Activated CD4-positive, alpha-beta T cell treated with anti-CD3 and anti-CD28 coated beads for 4 hours (primary cell): ENCODE measurements around the gene ZNF692.
"Not testable (repeated sequence)": the region's sequence is repeated elsewhere in the genome, so short reads cannot be mapped to it uniquely, and the experiment has no call there.

Experiments
- DNase-seq, 2 donors: peaks; one replicate each; pipeline ENCODE4 v3.0.0-alpha.2; 2020

The ZNF692 gene

DNA sequence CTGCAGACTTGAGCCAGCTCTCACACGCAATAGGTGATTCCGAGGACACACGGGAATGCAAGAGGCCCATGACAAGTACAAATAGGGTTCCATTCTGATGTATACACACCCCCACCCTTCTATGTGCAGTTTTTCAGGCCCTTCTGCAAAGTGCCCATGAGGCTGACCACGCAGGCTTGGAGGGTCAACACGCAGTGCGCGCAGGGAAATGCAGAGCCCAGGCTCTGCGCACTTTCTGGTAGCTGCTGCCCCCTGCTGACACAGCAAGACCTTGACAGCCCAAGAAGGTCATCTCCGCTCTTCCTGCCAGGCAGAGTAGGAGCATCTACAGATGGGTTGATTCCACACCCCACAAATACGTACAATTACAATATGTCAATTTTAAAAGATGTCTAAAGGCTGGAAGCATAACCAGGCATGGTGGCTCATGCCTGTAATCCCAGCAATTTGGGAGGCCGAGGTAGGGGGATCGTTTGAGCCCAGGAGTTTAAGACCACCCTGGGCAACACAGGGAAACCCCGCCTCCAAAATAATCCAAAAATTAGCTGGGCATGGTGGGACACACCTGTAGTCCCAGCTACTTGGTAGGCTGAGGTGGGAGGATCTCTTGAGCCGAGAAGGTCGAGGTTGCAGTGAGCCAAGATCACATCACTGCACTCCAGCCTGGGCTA is 51.7 kb downstream of the ZNF692 start:
- peak; percentile 45 to 50 for DNase-seq

DNA sequence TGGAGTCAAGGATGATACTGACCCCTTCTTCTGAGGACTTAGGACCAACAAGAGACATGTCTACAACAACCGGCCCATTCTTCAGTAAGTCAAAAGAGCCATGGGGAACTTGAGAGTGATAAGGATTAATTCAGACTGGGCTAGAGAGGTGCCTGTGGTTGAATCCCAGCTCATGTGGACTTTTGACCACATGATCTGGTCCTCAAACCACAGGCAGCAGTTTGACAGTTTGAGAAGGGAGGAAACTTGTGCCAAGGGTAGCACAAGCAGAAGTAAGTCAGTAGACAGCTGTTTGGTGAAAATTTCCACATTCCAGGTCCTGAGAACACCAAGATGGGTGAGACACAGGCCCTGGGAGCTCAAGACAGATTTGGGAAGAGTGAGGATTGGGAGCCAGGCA is 53.0 kb downstream of the ZNF692 start:
- DNase-seq = no peak

DNA sequence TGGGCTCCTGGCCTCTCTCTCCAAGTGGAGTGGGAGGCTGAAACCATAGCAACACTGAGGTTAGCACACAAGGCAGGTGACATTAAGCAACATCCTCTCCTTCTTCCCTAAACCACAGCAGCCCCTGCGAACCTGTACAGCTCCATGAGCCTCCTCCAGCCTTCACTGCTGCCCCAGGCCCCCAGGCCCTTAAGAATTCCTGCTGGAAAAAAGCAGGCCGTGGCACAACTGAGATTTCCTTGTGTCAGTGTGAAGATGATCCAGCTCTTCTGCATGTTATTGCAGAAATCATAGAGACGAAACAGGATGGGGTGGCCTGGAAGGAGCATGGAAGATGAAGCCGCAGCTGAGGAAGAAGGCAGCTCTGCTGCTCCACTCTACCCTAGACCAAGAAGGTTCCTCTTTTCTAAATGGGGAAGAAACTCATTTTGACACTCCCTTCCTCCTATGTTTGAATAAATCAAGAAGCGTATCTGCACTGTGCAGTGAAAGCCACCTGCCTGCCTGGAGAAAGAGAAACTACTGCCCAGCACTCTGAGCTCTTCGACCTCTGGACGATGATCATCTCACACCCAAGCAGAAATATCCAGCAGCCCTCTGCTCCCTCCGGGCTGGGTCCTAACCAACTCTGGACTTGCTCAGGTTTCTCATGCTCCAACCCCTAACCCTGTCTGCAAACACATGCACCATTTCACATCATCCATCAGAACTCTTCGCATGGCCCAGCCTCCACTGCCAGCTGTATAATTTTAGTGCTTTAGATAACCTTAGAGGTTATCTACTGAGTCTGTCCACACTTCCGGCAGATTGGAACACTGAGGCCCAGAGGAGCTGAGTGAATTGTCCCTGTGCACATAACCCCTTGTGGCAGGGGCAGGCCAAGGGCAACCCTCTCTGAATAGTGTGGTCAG is 53.9 kb downstream of the ZNF692 start:
- no peak for DNase-seq

DNA sequence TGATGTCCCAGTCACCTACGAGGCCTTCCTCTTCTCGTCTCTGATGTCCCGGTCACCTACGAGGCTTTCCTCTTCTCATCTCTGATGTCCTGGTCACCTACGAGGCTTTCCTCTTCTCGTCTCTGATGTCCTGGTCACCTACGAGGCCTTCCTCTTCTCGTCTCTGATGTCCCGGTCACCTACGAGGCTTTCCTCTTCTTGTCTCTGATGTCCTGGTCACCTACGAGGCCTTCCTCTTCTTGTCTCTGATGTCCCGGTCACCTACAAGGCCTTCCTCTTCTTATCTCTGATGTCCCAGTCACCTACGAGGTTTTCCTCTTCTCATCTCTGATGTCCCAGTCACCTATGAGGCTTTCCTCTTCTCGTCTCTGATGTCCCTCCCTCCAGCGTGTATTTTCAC is 55.4 kb downstream of the ZNF692 start:
- DNase-seq = not testable (repeated sequence)

DNA sequence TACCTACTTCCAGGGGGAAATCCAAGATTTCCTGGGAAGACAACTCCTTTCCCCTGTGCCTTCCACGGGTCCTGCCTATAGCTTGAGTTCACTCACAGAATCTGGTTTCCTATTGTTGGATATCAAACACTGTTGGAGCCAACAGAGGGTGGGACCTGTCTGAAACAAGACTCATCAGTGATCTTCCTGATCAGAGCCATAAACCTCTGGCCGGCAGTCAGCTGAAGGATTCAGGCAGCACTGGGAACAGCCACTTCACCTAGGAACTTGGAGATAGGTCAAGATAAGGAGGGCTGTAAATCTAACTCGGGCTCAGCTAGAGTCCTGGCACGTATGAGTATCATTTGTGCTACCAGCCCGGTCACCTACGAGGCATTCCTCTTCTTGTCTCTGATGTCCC is 56.4 kb downstream of the ZNF692 start:
- no peak for DNase-seq

DNA sequence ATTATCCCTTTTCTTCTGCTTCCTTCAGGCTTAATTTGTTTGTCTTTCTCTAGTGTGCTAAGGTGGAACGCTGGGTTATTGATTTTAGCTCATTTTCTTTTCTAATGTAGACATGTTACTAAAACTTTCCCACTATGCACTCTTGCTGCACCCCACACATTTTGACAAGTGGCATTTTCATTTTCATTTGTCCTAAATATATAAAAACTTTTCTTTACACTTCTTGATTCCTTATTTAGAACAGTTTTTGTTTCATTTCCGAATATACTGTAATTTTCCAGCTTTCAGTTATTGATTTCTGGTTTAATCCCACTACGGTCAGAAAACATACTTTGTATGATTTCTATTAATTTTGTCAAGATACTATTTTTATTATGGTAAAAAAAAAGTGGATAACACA is 58.4 kb downstream of the ZNF692 start:
- no peak for DNase-seq
